NCI-H1417 (cell line): Measurements from ENCODE around the gene PDGFRB.

Experiments used
- DNase-seq, 3 experiments: peaks; one replicate each; lab custom pipeline; 2025; lab: John Stamatoyannopoulos, UW

PDGFRB gene

GRCh38 chr5:150144246-150144801 is 11.3 kb downstream of the PDGFRB start:
- no peak for DNase-seq

DNA sequence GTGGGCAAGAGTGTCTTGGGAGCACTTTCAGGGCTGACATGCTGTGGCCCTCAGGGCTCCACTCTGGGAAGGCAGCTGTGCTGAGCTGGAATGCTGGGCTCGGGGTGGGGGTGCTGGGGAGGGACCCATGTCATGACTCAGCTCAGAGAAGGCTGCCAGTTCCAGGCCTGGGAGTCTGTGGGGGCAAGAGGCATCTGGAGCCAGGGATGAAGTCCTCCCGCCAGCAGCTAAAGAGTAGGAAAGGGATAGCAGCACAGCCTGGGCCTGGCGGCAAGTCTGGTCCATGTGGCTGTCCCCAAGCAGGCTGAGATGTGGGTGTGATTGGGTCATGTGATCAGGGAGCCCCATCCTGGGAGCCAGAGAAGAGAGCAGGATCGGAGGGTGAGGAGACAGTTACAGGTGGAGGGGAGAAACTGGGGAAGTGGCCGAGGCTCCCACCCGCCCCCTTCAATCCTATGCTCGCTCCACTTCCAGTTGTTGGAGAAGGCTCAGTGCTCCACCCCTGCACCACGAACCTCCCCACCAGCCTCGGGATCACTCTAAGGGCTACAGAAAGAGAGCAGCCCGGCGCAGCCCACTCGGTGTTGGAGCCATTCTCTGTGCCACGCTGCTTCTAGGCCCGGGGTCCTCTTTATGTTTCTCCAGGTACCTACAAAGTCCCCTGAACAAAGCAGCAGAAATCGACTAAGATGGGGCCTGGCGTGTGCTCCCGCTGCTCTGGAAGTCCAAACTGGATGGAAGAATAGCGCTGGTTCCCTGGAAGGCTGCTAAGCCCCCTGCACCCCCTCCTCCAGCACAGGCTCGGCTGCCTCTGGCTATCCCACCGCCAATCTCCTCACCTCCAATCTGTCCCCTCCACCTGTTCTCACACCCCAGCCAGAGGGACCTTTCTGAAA is 12.0 kb downstream of the PDGFRB start:
- DNase-seq: no peak

- DNase-seq: no peak
These were observed 12.7 kb downstream of the PDGFRB start for GRCh38 chr5:150142959-150143349.

- DNase-seq: no peak
These were observed 13.3 kb downstream of the PDGFRB start for GRCh38 chr5:150142185-150142958.

GRCh38 chr5:150141544-150142184 is 14.0 kb downstream of the PDGFRB start:
- no peak for DNase-seq

- DNase-seq: no peak
These were observed 14.8 kb downstream of the PDGFRB start for GRCh38 chr5:150140830-150141229.

DNA sequence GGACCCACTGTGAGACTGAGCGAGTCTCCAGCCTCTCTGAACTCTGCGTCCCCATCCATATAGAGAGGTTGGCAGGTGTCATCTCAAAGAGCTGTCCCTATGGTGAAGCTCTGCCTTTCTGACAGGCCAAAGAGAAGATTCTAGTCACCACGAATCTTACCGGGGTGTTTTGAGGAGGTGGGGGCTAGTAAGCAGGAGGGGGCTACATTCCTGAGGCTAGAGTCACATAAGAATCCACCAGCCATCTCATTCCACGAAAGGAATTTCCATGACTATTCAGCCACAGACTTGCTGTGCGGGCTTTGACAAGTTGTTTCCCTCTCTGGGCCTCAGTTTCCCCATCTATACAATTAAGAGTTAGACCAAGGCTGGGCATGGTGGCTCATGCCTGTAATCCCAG is 16.3 kb downstream of the PDGFRB start:
- DNase-seq: no peak

DNA sequence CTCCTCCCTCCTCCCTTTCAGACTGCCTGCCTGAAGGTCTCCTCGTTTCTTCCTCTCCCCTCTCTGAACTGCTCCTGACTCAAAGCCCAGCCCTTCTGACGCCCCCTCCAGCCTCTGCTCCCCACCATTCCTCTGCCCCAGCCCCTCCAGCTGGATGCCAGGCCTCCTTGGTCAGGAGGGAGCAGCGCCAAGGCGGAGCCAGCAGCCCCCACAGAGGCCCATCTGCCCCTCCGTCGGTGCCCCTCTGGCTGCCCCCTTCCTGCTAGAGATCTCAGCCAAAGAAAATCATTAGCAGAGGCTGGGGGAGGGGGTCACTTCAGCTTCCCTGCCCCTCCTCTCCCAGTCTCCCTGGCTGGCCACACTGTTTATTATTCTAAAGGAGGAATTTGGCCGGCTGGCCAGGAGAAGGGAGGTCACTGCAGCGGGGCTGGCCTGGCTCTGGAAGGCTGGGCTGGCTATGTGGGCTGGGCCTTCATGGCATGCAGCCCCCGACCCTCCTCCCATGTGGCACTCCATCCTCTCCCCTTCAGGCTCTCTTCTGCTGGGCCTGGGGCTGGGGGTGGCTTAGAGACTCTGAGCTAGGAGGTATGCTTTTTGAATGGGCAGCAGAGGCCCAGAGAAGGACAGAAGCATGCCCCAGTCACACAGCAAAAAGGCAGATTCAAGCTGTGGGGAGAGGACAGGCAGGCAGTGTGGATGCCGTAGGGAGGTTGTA is 16.9 kb downstream of the PDGFRB start:
- DNase-seq: no peak

- no peak for DNase-seq
These were observed 17.6 kb downstream of the PDGFRB start for GRCh38 chr5:150137997-150138396.

DNA sequence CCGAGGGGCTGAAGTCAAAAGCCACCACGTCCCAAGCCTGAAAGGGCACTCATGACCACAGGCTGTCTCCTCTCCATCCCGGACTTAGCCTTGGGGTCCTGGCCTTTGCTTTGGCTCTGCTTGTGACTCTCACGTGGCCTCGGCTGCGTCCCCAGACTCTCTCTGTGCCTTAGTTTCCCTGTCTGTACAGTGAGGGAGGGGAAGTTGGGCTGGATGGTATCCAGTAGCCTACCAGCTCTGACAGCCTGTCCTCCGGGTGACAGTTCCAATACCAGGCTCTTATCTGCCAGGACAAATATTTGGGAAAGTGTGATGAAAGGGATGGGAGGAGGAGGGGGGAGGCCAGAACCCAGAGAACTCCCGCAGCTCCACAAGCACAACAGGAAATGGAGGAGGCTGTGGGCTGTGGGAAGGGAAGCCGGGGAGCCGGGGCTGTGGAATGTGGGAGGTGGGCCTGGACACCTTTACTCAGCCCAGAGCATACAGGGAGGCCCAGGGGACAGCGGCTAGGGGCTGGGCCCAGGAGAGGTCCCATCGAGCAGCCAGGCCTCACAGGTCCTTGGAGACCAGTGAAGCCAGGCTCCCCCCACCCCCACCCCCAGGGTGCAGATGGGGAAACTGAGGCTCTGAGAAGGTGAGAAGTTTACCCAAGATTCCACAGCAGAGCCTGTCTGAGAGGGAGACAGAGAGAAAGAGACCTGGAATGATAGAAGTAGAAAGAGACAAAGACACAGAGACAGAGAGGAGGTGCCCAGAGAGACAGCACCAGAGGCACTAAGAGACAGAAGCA is 18.3 kb downstream of the PDGFRB start:
- DNase-seq: no peak

DNA sequence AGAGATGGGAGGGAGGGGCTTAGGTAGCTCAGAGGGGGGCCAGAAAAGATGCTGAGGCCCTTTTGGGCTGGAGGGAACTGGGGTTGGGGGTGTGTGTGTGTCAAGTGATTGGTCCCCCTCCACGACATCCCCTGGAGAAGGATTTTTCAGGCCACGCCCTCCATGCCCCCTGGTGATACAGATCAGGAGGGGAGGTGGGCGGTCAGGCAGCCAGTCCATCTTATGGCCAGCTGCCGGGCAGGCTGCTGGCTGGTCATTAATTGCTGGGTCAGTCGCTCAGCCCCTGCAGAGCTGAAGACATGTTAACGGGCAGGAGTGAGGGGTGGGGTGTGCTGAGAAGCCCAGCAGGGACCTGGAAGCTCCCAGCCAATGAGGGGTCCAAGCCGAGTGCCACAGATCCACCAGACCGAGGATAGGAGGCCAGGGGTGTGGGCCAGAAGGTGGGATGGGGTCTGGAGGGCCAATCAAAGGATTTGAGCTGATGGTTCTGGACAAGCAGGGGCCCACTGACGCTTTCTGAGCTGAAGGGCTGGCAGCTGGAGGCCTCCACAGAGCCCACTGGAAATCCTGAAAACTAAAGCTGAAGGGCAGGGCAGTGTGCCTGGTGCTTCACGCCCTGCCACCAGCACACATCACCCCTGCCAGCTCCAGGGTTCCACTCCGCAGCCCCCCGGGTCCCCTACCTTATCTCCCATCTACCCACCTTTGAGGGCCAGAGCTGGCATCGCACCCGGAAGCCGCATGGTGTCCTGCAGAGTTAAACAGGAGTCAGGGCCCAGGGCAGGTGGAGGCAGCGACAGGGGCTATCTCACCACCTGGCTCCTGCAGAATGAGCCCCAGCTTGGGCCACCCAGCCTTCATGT is 19.1 kb downstream of the PDGFRB start:
- no peak for DNase-seq

GRCh38 chr5:150135557-150136304 is 19.9 kb downstream of the PDGFRB start:
- DNase-seq: no peak

- no peak for DNase-seq
These were observed 21.5 kb downstream of the PDGFRB start for GRCh38 chr5:150134198-150134588.

- no peak for DNase-seq
These were observed 22.0 kb downstream of the PDGFRB start for GRCh38 chr5:150133581-150134197.

- no peak for DNase-seq
These were observed 22.9 kb downstream of the PDGFRB start for GRCh38 chr5:150132740-150133139.

DNA sequence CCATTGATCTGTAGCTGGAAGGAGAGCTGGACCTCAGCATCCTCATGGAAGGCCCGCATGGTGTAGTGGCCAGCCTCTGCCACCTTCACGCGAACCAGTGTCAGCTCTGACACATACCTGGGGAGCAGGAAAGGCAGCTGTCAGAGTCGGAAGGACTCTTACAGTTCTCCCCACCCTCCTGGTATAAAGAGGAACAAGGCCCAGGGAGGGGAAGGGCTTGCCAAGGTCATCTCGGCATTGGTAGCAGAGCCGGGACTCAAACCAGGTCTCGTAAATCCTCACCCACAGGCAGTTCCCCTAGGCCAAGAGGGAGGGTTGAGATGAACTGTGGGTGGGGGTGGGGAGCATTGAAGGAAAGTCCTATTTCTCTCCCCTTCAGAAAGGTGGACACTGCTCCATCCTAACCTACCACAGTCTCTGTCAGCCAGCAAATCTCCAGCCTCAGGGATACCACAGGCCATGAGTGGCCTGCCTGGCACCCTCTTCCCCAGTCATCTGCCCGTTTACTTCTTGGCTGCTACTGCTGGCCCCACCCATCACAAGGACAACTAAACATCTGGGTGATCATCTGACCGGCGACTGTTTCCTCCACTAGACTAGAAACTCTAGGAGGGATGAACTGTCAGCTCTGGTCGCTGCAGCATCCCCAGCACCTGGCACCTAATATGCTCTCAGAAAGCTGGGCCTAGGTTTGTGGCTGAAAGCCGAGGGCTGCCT is 23.5 kb downstream of the PDGFRB start:
- no peak for DNase-seq

GRCh38 chr5:150131461-150131860 is 24.2 kb downstream of the PDGFRB start:
- no peak for DNase-seq

- DNase-seq: no peak
These were observed 25.1 kb downstream of the PDGFRB start for GRCh38 chr5:150130493-150130922.
